ENCODE measurements around the gene VPS37B. TPM values are rescaled to one million over a fixed set of nuclear protein-coding genes. Genes with fewer than 3 reads are reported as not detected.

VPS37B gene
- total RNA-seq, 1 experiment from 2014 or later = 37.6 TPM

- H3K4me1 Mint-ChIP-seq (ENCODE audit: insufficient read depth, unreplicated experiment) = peaks cover 27% of the 10 kb centered on the region
- no peaks in the 10 kb centered on the region for H3K27me3 Mint-ChIP-seq (ENCODE audit: insufficient read depth, unreplicated experiment)
- no peak overlapping the region for H3K27ac Mint-ChIP-seq (ENCODE audit: low read depth, unreplicated experiment)
- no peaks in the 10 kb centered on the region for H3K9me3 Mint-ChIP-seq (ENCODE audit: unreplicated experiment)
- H3K36me3 Mint-ChIP-seq (ENCODE audit: insufficient read depth, unreplicated experiment) = no peaks in the 10 kb centered on the region
- POLR2A ChIA-PET = interaction anchor here (1.6 to 6.5 kb wide), 2 partner anchors 24 to 25 kb away, joined by 5 to 53 read pairs; no protein-coding TSS in a partner anchor
- intact Hi-C loops (cut with micrococcal nuclease) = no loop called here
- no peak for TF ChIP-seq CTCF (IDR thresholded peaks at IDR 0.05; ENCODE audit: unreplicated experiment)
- DNase-seq (ENCODE audit: unreplicated experiment) = no peak
- CTCF ChIA-PET = interaction anchor here (0.6 kb wide), 1 partner anchor 321 kb away, joined by 3 read pairs; no protein-coding TSS in a partner anchor
- BruUV-seq (replicated peaks) = no TSS peak
- no peak overlapping the region for H3K4me3 Mint-ChIP-seq (ENCODE audit: unreplicated experiment)
Measured at GRCh38 chr12:122920687-122921086, 24.8 kb upstream of the VPS37B start.

- Mint-ChIP-seq H3K9me3 (ENCODE audit: unreplicated experiment) (no peaks in the 10 kb centered on the region), H3K4me3 (ENCODE audit: unreplicated experiment) (no peak overlapping the region), H3K27me3 (ENCODE audit: insufficient read depth, unreplicated experiment) (no peaks in the 10 kb centered on the region), H3K36me3 (ENCODE audit: insufficient read depth, unreplicated experiment) (no peaks in the 10 kb centered on the region), H3K27ac (ENCODE audit: low read depth, unreplicated experiment) (no peak overlapping the region), H3K4me1 (ENCODE audit: insufficient read depth, unreplicated experiment) (peaks cover 26% of the 10 kb centered on the region)
- POLR2A ChIA-PET = interaction anchor here (0.7 to 6.5 kb wide), 9 partner anchors 13 to 100 kb away, joined by 3 to 53 read pairs (median 5); no protein-coding TSS in a partner anchor
- intact Hi-C loops (cut with micrococcal nuclease) = no loop called here
- DNase-seq (ENCODE audit: unreplicated experiment) = no peak
- BruUV-seq (replicated peaks) = no TSS peak
- CTCF ChIA-PET = interaction anchor here (0.5 to 0.7 kb wide), 2 partner anchors 11 to 281 kb away, joined by 3 to 4 read pairs; no protein-coding TSS in a partner anchor
- TF ChIP-seq CTCF (IDR thresholded peaks at IDR 0.05; ENCODE audit: unreplicated experiment) = no peak
Measured at GRCh38 chr12:122918827-122919226, 22.9 kb upstream of the VPS37B start.

GRCh38 chr12:122917507-122918121 lies 21.7 kb upstream of the VPS37B start:
- POLR2A ChIA-PET = interaction anchor here (0.5 to 6.5 kb wide), 14 partner anchors 9 to 330 kb away, joined by 3 to 53 read pairs (median 5); no protein-coding TSS in a partner anchor
- H3K4me3 Mint-ChIP-seq (ENCODE audit: unreplicated experiment) = no peak overlapping the region

More at GRCh38 chr12:122917507-122918121, 21.7 kb upstream of the VPS37B start:
- peak; percentile 96 for DNase-seq (ENCODE audit: unreplicated experiment)
- Mint-ChIP-seq H3K36me3 (ENCODE audit: insufficient read depth, unreplicated experiment) (no peaks in the 10 kb centered on the region), H3K4me1 (ENCODE audit: insufficient read depth, unreplicated experiment) (peaks cover 26% of the 10 kb centered on the region), H3K9me3 (ENCODE audit: unreplicated experiment) (no peaks in the 10 kb centered on the region), H3K27ac (ENCODE audit: low read depth, unreplicated experiment) (no peak overlapping the region), H3K27me3 (ENCODE audit: insufficient read depth, unreplicated experiment) (no peaks in the 10 kb centered on the region)
- intact Hi-C loops (cut with micrococcal nuclease) = loop anchor here (2.0 kb wide), 2 partner anchors 29 kb away; no protein-coding TSS in a partner anchor
- TF ChIP-seq CTCF (IDR thresholded peaks at IDR 0.05; ENCODE audit: unreplicated experiment) = no peak
- no TSS peak for BruUV-seq (replicated peaks)
- CTCF ChIA-PET = interaction anchor here (0.7 kb wide), 1 partner anchor 39 kb away, joined by 3 read pairs; no protein-coding TSS in a partner anchor

All from MCF 10A (cell line).